NOMO-1 treated with dmso at 0.1 percent for 144 hours (cell line): ENCODE results near the gene ZNF586.
"Not testable (repeated sequence)": the region's sequence is repeated elsewhere in the genome, so short reads cannot be mapped to it uniquely, and the experiment has no call there.

Experiments used
- DNase-seq: peaks from one replicate; lab custom pipeline; 2025; ENCODE audit not compliant: unreplicated experiment; lab: John Stamatoyannopoulos, UW

ZNF586 gene

DNA sequence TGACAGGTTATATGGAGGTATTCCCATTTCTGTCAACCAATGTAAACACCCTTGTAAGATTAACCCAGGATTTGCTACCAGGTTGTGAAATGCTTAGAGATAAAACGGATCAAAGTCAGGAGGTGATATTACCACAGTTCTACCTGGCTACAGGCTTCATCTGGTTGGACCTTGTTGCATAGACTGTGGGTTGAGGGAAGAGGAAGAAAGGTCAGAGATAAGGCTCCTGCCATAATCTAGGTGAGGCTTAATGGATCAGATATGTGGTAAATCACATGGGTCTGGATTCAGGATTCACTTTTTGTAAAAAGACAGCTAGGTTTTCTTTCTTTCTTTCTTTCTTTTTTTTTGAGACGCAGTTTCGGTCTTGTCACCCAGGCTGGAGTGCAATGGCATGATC, 52.0 kb downstream of the ZNF586 start:
- not testable (repeated sequence) for DNase-seq

DNA sequence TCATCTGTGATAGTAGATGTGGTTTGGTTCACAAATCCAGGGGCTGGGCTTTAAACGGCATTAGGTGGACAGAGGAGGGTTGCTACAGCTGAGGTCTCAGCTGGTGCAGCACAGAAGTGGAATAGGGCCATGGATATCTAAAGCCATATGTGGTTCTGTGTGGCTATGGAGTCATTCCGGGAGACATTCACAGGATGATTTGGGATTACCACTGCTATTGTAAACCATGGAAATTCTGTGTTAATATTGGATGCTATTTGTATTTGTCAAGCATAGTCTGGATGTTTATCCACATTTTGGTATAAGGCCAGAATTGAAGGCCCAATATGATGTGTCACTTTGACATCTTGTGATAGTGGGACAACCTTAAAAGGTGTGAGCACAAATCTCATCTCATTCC, 53.7 kb downstream of the ZNF586 start:
- not testable (repeated sequence) for DNase-seq

DNA sequence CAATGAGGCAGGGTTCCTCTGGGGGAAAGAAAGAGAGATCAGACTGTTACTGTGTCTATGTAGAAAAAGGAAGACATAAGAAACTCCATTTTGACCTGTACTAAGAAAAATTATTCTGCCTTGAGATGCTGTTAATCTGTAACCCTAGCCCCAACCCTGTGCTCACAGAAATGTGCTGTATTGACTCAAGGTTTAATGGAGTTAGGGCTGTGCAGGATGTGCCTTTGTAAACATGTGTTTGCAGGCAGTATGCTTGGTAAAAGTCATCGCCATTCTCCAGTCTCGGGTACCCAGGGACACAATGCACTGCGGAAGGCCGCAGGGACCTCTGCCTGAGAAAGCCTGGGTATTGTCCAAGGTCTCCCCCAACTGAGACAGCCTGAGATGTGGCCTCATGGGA, 54.1 kb downstream of the ZNF586 start:
- DNase-seq, result not testable (repeated sequence)

- no peak for DNase-seq
Observed at GRCh38 chr19:57825511-57825910, 56.0 kb downstream of the ZNF586 start.

GRCh38 chr19:57829316-57829715, 59.8 kb downstream of the ZNF586 start:
- DNase-seq, result no peak

DNA sequence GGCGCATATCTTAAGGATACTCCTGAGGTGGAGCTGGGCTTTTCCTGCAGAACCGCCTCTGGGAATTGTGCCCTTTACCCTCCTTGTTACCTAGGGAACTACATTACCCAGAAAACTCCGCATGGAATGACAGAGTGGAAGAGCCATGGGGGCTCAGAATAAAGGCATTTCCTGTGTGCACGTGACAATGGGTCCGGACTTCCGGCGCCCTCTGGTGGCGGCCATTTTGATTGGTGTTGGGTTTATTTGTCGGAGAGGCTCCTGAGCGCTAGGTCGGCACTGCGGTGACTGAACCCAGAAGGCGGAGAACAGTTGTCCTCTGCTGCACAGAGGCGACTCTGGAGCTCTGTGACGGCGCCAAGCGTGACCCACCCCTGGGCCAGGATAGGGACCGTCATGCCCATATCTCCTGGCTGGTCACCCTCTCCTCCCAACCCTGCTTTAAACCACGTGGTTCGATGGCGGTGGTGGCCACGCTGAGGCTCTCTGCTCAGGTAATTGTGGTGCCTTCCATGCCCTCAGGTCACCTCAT, 60.7 kb downstream of the ZNF586 start, which contains the start of gene ZNF587B:
TSS of gene ZNF587B (plus strand) at position 229 of the 532 bp plus-strand sequence. CDS start at position 459, 230 bp downstream.
- DNase-seq, result no peak
